Measurements from ENCODE around the gene CELF2.

Gene CELF2

DNA sequence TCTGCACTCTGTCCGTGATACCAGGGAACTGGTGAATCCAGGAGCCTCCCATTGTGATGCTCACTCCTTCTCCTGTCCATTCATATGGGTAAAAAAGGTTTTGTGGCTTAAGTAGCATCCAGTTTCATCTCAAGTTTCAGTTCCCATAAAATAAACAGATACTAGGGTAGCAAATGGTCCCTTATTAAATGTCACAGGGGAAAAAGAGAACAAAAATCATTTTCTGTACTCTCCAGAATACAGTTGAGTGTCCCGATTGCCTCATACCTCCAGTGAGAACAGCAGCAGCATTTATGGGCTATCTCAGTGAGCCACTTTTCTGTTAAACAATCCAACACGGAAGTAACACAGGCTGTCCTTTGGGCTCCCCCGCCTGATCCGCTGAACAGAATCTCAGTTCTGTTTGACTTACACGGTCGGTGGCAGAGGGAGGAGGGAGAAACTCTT is 179.6 kb downstream of the CELF2 start (continued):
- TF ChIP-seq, protein P1, sequence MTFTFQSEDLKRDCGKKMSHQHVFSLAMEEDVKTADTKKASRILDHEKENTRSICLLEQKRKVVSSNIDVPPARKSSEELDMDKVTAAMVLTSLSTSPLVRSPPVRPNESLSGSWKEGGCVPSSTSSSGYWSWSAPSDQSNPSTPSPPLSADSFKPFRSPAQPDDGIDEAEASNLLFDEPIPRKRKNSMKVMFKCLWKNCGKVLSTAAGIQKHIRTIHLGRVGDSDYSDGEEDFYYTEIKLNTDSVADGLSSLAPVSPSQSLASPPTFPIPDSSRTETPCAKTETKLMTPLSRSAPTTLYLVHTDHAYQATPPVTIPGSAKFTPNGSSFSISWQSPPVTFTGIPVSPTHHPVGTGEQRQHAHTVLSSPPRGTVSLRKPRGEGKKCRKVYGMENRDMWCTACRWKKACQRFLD (tag by site-specific recombination; IDR thresholded peaks at IDR 0.05) = no peak
- TF ChIP-seq ZBTB48 (tag by site-specific recombination; IDR thresholded peaks at IDR 0.05) = no peak
- TF ChIP-seq MZF1 (tag by site-specific recombination; IDR thresholded peaks at IDR 0.05; ENCODE audit: borderline replicate concordance) = peak; percentile 75; the same call in 1 of the 2 replicates
- no peak for TF ChIP-seq ZNF19 (tag by site-specific recombination; IDR thresholded peaks at IDR 0.05; ENCODE audit: low read depth)
- peak; percentile 83 for TF ChIP-seq FEZF1 (tag by site-specific recombination; IDR thresholded peaks at IDR 0.05)
- TF ChIP-seq, protein P2, sequence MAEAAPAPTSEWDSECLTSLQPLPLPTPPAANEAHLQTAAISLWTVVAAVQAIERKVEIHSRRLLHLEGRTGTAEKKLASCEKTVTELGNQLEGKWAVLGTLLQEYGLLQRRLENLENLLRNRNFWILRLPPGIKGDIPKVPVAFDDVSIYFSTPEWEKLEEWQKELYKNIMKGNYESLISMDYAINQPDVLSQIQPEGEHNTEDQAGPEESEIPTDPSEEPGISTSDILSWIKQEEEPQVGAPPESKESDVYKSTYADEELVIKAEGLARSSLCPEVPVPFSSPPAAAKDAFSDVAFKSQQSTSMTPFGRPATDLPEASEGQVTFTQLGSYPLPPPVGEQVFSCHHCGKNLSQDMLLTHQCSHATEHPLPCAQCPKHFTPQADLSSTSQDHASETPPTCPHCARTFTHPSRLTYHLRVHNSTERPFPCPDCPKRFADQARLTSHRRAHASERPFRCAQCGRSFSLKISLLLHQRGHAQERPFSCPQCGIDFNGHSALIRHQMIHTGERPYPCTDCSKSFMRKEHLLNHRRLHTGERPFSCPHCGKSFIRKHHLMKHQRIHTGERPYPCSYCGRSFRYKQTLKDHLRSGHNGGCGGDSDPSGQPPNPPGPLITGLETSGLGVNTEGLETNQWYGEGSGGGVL (tag by site-specific recombination; IDR thresholded peaks at IDR 0.05) = no peak
- TF ChIP-seq, protein P3, sequence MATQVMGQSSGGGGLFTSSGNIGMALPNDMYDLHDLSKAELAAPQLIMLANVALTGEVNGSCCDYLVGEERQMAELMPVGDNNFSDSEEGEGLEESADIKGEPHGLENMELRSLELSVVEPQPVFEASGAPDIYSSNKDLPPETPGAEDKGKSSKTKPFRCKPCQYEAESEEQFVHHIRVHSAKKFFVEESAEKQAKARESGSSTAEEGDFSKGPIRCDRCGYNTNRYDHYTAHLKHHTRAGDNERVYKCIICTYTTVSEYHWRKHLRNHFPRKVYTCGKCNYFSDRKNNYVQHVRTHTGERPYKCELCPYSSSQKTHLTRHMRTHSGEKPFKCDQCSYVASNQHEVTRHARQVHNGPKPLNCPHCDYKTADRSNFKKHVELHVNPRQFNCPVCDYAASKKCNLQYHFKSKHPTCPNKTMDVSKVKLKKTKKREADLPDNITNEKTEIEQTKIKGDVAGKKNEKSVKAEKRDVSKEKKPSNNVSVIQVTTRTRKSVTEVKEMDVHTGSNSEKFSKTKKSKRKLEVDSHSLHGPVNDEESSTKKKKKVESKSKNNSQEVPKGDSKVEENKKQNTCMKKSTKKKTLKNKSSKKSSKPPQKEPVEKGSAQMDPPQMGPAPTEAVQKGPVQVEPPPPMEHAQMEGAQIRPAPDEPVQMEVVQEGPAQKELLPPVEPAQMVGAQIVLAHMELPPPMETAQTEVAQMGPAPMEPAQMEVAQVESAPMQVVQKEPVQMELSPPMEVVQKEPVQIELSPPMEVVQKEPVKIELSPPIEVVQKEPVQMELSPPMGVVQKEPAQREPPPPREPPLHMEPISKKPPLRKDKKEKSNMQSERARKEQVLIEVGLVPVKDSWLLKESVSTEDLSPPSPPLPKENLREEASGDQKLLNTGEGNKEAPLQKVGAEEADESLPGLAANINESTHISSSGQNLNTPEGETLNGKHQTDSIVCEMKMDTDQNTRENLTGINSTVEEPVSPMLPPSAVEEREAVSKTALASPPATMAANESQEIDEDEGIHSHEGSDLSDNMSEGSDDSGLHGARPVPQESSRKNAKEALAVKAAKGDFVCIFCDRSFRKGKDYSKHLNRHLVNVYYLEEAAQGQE (tag by site-specific recombination; IDR thresholded peaks at IDR 0.05) = no peak

DNA sequence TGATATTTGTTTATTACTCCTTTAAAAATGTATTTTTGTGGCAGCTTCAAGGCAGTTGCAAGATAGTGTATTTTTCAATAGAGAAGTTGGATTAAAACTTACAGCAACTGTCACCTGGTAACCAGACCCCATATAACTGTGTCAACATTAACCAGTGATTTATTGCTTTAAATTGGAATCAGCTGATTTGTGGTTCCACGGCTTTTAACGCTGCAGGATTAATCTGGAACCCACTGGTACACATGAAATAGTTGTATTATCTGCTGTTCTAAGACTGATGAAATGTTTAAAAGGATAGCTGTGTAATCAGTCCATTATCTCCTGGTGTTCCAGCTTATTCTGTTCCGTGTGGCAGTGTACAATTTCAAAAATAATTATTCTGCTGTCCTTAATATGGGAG is 180.2 kb downstream of the CELF2 start:
- Histone ChIP-seq H3K27ac (ENCODE audit: extremely low read depth, low read depth, low read length) (no peak overlapping the region), H3K4me3 (ENCODE audit: low read depth, low read length) (no peak overlapping the region), H3K4me1 (ENCODE audit: control insufficient read depth, insufficient read depth, low read length) (peaks cover 13% of the 10 kb centered on the region), H3K9me3 (ENCODE audit: control insufficient read depth, insufficient read depth, low read depth, low read length) (no peaks in the 10 kb centered on the region), H3K36me3 (ENCODE audit: control insufficient read depth in 2 of 2, insufficient read depth in 1 of 2, low read length in 2 of 2) (no peaks in the 10 kb centered on the region)
- POLR2A ChIA-PET = no interaction called here
- CTCF ChIA-PET = interaction anchor here (0.7 kb wide), 1 partner anchor 8 kb away, joined by 4 read pairs; no protein-coding TSS in a partner anchor
- TF ChIP-seq ZNF843 (tag by site-specific recombination; IDR thresholded peaks at IDR 0.05) = 0 out of 2 replicates have a peak, but pooled peaks have one; percentile 31
- TF ChIP-seq, protein P4, sequence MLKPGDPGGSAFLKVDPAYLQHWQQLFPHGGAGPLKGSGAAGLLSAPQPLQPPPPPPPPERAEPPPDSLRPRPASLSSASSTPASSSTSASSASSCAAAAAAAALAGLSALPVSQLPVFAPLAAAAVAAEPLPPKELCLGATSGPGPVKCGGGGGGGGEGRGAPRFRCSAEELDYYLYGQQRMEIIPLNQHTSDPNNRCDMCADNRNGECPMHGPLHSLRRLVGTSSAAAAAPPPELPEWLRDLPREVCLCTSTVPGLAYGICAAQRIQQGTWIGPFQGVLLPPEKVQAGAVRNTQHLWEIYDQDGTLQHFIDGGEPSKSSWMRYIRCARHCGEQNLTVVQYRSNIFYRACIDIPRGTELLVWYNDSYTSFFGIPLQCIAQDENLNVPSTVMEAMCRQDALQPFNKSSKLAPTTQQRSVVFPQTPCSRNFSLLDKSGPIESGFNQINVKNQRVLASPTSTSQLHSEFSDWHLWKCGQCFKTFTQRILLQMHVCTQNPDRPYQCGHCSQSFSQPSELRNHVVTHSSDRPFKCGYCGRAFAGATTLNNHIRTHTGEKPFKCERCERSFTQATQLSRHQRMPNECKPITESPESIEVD (tag by site-specific recombination; IDR thresholded peaks at IDR 0.05) = peak; percentile 65
- TF ChIP-seq, protein P5, sequence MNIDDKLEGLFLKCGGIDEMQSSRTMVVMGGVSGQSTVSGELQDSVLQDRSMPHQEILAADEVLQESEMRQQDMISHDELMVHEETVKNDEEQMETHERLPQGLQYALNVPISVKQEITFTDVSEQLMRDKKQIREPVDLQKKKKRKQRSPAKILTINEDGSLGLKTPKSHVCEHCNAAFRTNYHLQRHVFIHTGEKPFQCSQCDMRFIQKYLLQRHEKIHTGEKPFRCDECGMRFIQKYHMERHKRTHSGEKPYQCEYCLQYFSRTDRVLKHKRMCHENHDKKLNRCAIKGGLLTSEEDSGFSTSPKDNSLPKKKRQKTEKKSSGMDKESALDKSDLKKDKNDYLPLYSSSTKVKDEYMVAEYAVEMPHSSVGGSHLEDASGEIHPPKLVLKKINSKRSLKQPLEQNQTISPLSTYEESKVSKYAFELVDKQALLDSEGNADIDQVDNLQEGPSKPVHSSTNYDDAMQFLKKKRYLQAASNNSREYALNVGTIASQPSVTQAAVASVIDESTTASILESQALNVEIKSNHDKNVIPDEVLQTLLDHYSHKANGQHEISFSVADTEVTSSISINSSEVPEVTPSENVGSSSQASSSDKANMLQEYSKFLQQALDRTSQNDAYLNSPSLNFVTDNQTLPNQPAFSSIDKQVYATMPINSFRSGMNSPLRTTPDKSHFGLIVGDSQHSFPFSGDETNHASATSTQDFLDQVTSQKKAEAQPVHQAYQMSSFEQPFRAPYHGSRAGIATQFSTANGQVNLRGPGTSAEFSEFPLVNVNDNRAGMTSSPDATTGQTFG (tag by site-specific recombination; IDR thresholded peaks at IDR 0.05; ENCODE audit: borderline replicate concordance) = no peak
- TF ChIP-seq ZNF366 (tag by site-specific recombination; conservative IDR thresholded peaks at IDR 0.05) = peak; percentile 63
- TF ChIP-seq ZNF302 (tag by site-specific recombination; IDR thresholded peaks at IDR 0.05; ENCODE audit: low read depth) = no peak
- no peak for TF ChIP-seq ZNF394 (tag by site-specific recombination; IDR thresholded peaks at IDR 0.05; ENCODE audit: borderline replicate concordance)
- TF ChIP-seq KLF10 (tag by site-specific recombination; IDR thresholded peaks at IDR 0.05) = peak; percentile 25; the same call in 1 of the 2 replicates
- no peak for TF ChIP-seq PRDM1 (tag by site-specific recombination; IDR thresholded peaks at IDR 0.05)
- TF ChIP-seq ZNF777 (tag by site-specific recombination; IDR thresholded peaks at IDR 0.05; ENCODE audit: borderline replicate concordance) = no peak
- no peak for TF ChIP-seq ZNF266 (tag by site-specific recombination; IDR thresholded peaks at IDR 0.05; ENCODE audit: low read depth)
- TF ChIP-seq, protein P6, sequence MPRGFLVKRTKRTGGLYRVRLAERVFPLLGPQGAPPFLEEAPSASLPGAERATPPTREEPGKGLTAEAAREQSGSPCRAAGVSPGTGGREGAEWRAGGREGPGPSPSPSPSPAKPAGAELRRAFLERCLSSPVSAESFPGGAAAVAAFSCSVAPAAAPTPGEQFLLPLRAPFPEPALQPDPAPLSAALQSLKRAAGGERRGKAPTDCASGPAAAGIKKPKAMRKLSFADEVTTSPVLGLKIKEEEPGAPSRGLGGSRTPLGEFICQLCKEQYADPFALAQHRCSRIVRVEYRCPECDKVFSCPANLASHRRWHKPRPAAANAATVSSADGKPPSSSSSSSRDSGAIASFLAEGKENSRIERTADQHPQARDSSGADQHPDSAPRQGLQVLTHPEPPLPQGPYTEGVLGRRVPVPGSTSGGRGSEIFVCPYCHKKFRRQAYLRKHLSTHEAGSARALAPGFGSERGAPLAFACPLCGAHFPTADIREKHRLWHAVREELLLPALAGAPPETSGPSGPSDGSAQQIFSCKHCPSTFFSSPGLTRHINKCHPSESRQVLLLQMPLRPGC (tag by site-specific recombination; IDR thresholded peaks at IDR 0.05) = no peak
- no peak for TF ChIP-seq YY2 (tag by site-specific recombination; IDR thresholded peaks at IDR 0.05)
- TF ChIP-seq, protein P7, sequence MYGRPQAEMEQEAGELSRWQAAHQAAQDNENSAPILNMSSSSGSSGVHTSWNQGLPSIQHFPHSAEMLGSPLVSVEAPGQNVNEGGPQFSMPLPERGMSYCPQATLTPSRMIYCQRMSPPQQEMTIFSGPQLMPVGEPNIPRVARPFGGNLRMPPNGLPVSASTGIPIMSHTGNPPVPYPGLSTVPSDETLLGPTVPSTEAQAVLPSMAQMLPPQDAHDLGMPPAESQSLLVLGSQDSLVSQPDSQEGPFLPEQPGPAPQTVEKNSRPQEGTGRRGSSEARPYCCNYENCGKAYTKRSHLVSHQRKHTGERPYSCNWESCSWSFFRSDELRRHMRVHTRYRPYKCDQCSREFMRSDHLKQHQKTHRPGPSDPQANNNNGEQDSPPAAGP (tag by site-specific recombination; IDR thresholded peaks at IDR 0.05) = no peak
- TF ChIP-seq ZSCAN30 (tag by site-specific recombination; IDR thresholded peaks at IDR 0.05) = peak; percentile 62; the same call in 1 of the 2 replicates
- TF ChIP-seq ZBTB20 (tag by site-specific recombination; IDR thresholded peaks at IDR 0.05) = no peak
- no peak for TF ChIP-seq ZBTB21 (tag by site-specific recombination; IDR thresholded peaks at IDR 0.05)
